ENCODE measurements around the gene EBLN2. TPM values are rescaled to one million over a fixed set of nuclear protein-coding genes. Genes with fewer than 3 reads are reported as not detected.

Gene EBLN2
- total and polyA plus RNA-seq, 5 donors from 2014 or later, result 0.80 to 20.8 (median 1.3) TPM

DNA sequence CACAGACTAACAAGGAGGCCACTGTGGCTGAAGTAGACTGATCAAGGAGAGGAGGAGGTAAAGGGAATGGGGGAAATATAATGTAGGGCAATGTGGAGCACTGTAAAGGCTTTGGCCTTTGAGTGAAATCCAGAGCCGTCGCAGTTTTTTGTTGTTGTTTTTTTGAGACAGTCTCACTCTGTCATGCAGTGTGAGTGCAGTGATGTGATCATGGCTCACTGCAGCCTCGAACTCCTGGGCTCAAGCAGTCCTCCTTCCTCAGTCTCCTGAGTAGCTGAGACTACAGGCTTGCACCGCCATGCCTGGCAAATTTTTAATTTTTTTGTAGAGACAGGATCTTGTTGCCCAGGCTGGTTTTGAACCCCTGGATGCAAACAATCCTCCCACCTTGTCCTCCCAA is 32.7 kb upstream of the EBLN2 start:
- no peaks in the 10 kb centered on the region for H3K36me3 ChIP-seq (ENCODE audit: control insufficient read depth, insufficient read depth, low read length)
- Mint-ChIP-seq H3K4me1 (peaks cover 57 to 89% (median 67%) of the 10 kb centered on the region in 4 donors), H3K9me3 (no peaks in the 10 kb centered on the region), H3K27me3 (no peaks in the 10 kb centered on the region), H3K36me3 (peaks cover 14% of the 10 kb centered on the region), H3K4me3 (peak overlapping the region in 2 of 4 donors; percentile 22 to 48), H3K27ac (peak overlapping the region in 1 of 3 donors; percentile 16)
- H3K9me3 ChIP-seq (ENCODE audit: control insufficient read depth in 2 of 2, low read length in 2 of 2), result no peaks in the 10 kb centered on the region
- peaks cover 37% of the 10 kb centered on the region for H3K4me1 ChIP-seq (ENCODE audit: control insufficient read depth, insufficient read depth, low read length, poor library complexity, severe bottlenecking)
- H3K4me3 ChIP-seq (ENCODE audit: low read depth, low read length), result no peak overlapping the region
- H3K27me3 ChIP-seq (ENCODE audit: control insufficient read depth, insufficient read depth, low read length), result no peaks in the 10 kb centered on the region
- no peak overlapping the region for H3K27ac ChIP-seq (ENCODE audit: insufficient read depth, low read length, poor library complexity, severe bottlenecking)
- no peak for ATAC-seq (ENCODE audit: low read depth in 2 of 2)
- DNase-seq, result no peak

DNA sequence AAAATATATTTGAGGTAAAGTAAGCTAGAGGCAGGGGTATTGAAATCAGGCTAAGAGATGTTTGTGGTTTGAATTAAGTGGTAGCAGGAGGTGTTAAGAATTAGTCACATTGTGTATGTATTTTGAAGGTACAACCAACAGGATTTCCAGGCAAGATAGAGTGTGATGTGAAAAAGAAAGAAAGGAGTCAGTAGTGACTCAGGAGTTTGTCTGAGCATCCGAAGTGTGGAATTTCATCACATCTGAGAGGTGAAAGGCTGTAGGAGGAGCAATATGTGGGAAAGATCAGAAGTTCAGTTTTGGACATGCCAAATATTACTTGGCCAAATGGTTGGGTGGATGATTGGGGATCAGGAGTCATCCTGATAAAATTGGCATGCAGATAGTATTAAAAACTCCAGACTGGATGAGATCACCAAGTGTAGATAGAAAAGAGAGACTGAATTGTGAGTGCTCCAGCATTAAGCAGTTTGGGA is 32.1 kb upstream of the EBLN2 start:
- Mint-ChIP-seq H3K36me3 (peaks cover 14% of the 10 kb centered on the region), H3K27ac (peak overlapping the region; percentile 16 to 83 (median 26)), H3K9me3 (no peaks in the 10 kb centered on the region), H3K4me1 (peaks cover 58 to 90% (median 70%) of the 10 kb centered on the region in 4 donors), H3K27me3 (no peaks in the 10 kb centered on the region), H3K4me3 (peak overlapping the region in 3 of 4 donors; percentile 4 to 48 (median 32))
- H3K36me3 ChIP-seq (ENCODE audit: control insufficient read depth, insufficient read depth, low read length), result no peaks in the 10 kb centered on the region
- peak; percentile 37 to 46 for ATAC-seq (ENCODE audit: low read depth in 2 of 2)
- DNase-seq, result peak in 1 of 3 donors; percentile 20
- H3K9me3 ChIP-seq (ENCODE audit: control insufficient read depth in 2 of 2, low read length in 2 of 2), result no peaks in the 10 kb centered on the region
- no peak overlapping the region for H3K4me3 ChIP-seq (ENCODE audit: low read depth, low read length)
- peaks cover 38% of the 10 kb centered on the region for H3K4me1 ChIP-seq (ENCODE audit: control insufficient read depth, insufficient read depth, low read length, poor library complexity, severe bottlenecking)
- H3K27ac ChIP-seq (ENCODE audit: insufficient read depth, low read length, poor library complexity, severe bottlenecking), result no peak overlapping the region
- no peaks in the 10 kb centered on the region for H3K27me3 ChIP-seq (ENCODE audit: control insufficient read depth, insufficient read depth, low read length)

DNA sequence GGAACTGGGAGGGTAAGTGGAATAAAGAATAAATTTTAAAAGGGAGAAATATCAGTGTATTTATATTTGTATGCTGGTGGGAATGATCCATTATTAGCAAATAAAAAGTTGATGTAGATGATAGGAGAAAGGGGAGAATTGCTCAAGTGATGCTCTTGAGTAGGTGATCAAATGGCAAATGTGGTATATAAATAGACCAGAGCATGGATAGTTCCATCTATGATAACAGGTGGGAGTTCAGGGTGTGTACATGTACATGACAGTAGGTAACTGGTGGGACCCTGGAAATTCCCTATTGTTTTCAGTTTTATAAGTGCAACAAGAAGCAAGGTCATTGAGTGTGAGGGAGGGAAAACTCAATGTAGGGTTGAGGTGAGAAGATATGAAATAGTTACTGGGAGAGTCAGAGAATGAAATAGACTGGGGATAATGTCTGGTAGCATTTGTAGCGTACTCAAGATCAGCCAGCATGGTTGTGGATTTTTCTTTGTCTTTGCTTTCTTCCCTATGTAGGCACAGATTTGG is 31.3 kb upstream of the EBLN2 start:
- no peak for DNase-seq
- Mint-ChIP-seq H3K27me3 (no peaks in the 10 kb centered on the region), H3K36me3 (peaks cover 14% of the 10 kb centered on the region), H3K9me3 (no peaks in the 10 kb centered on the region), H3K4me1 (peaks cover 56 to 91% (median 70%) of the 10 kb centered on the region in 4 donors), H3K4me3 (peak overlapping the region in 2 of 4 donors; percentile 36 to 48), H3K27ac (peak overlapping the region; percentile 16 to 89 (median 70))
- Histone ChIP-seq H3K9me3 (ENCODE audit: control insufficient read depth in 2 of 2, low read length in 2 of 2) (no peaks in the 10 kb centered on the region), H3K27ac (ENCODE audit: insufficient read depth, low read length, poor library complexity, severe bottlenecking) (no peak overlapping the region), H3K36me3 (ENCODE audit: control insufficient read depth, insufficient read depth, low read length) (no peaks in the 10 kb centered on the region), H3K27me3 (ENCODE audit: control insufficient read depth, insufficient read depth, low read length) (no peaks in the 10 kb centered on the region), H3K4me3 (ENCODE audit: low read depth, low read length) (no peak overlapping the region), H3K4me1 (ENCODE audit: control insufficient read depth, insufficient read depth, low read length, poor library complexity, severe bottlenecking) (peaks cover 33% of the 10 kb centered on the region)
- ATAC-seq (ENCODE audit: low read depth in 2 of 2), result no peak

DNA sequence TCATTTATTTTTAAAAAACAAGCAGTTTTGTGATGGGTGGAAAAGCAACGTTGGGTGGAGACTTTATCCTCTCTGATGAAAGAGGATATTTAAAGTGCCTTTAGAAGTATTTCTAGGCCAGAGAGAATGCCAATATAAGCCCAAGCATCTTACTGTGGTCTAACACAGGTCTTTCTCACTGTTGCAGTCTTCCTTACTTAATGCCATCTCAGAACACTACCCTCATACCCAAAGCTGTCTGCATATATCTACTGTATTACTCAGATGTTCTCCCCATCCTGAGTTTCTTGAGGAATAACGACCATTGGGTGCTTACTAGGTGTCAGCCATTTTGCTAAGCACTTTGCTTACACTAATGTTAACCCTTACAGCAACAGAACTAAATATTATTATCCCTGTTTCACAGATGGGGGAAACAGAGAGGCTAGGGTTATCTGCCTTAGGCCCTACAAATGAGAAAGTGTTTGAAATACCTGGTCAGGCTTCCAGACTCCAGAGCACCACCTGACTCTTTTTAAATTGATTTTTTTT is 29.8 kb upstream of the EBLN2 start:
- H3K9me3 Mint-ChIP-seq, result no peaks in the 10 kb centered on the region
- Histone ChIP-seq H3K27me3 (ENCODE audit: control insufficient read depth, insufficient read depth, low read length) (no peaks in the 10 kb centered on the region), H3K36me3 (ENCODE audit: control insufficient read depth, insufficient read depth, low read length) (no peaks in the 10 kb centered on the region), H3K27ac (ENCODE audit: insufficient read depth, low read length, poor library complexity, severe bottlenecking) (no peak overlapping the region), H3K4me3 (ENCODE audit: low read depth, low read length) (no peak overlapping the region), H3K9me3 (ENCODE audit: control insufficient read depth in 2 of 2, low read length in 2 of 2) (no peaks in the 10 kb centered on the region), H3K4me1 (ENCODE audit: control insufficient read depth, insufficient read depth, low read length, poor library complexity, severe bottlenecking) (peaks cover 36% of the 10 kb centered on the region)
- DNase-seq (no peak), ATAC-seq (ENCODE audit: low read depth in 2 of 2) (no peak)
- no peak overlapping the region for H3K4me3 Mint-ChIP-seq
- peaks cover 47 to 92% (median 68%) of the 10 kb centered on the region in 4 donors for H3K4me1 Mint-ChIP-seq
- peaks cover 14% of the 10 kb centered on the region for H3K36me3 Mint-ChIP-seq
- H3K27me3 Mint-ChIP-seq, result no peaks in the 10 kb centered on the region
- H3K27ac Mint-ChIP-seq, result no peak overlapping the region

DNA sequence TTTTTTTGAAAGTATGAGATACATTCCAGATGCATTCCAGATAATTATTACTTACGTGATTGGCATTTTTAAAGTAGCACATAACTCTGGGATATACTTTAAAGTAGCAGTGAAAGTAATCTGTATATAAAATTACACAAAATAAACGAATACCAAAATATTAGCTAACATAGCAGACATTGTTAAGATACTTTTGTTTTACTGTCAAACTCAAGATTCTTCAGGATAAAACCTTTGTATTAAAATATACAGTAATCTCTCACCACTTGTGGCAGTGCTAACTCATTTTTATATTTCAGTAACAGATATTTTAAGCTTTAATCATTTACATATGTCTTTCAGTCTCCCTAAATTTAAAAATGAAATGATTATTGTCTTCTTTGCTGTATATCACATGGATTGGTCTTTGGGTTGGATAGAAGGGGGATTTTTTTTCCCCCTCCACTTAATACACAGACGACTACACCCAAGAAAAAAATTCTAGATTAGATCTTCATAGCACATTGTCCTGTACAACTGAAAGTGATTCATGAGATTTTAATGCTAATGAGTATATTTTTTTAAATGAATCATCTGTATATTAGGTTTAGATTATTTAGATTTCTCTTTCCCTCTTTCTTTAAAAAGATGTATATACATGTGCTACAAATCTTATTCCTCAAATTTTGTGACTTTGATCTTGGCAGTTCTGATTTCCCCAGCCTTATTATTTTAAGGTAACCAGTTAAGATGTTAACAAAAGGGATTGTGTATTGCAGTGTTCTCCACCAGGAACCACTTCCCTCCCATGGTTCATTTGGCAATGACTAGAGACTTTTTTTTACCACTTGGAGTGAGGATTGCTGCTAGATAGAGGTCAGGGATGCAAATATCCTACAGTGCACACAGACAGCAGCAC is 24.5 kb upstream of the EBLN2 start:
- Histone ChIP-seq H3K4me1 (ENCODE audit: control insufficient read depth, insufficient read depth, low read length, poor library complexity, severe bottlenecking) (peaks cover 37% of the 10 kb centered on the region), H3K27me3 (ENCODE audit: control insufficient read depth, insufficient read depth, low read length) (no peaks in the 10 kb centered on the region), H3K4me3 (ENCODE audit: low read depth, low read length) (peak overlapping the region; percentile 39), H3K27ac (ENCODE audit: insufficient read depth, low read length, poor library complexity, severe bottlenecking) (no peak overlapping the region), H3K36me3 (ENCODE audit: control insufficient read depth, insufficient read depth, low read length) (no peaks in the 10 kb centered on the region), H3K9me3 (ENCODE audit: control insufficient read depth in 2 of 2, low read length in 2 of 2) (no peaks in the 10 kb centered on the region)
- Mint-ChIP-seq H3K4me3 (peak overlapping the region in 3 of 4 donors; percentile 1 to 60 (median 36)), H3K27ac (peak overlapping the region in 1 of 3 donors; percentile 79), H3K27me3 (no peaks in the 10 kb centered on the region), H3K4me1 (peaks cover 54 to 95% (median 66%) of the 10 kb centered on the region in 4 donors), H3K9me3 (peaks cover 0 to 2% (median 0%) of the 10 kb centered on the region in 7 donors), H3K36me3 (peaks cover 8% of the 10 kb centered on the region)
- DNase-seq (no peak), ATAC-seq (ENCODE audit: low read depth in 2 of 2) (no peak)

DNA sequence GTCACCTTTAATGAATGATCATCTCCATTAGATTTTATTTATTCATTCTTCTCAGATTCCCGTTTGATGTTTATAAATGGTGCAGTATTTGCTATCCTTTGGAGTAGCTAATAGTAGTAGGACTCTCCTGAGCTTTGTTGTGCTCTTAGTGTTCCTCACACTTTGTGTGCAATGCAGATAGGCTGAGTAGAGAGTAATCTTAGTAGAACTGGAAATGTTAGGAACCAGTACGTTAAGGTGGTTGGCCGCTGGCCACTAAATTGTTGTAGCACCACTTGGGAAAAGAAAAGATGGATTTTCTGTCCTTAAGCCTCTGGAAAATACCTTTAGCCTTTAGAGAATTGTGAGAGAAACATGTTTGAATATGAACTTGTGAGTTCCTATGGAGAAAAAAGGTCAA is 19.9 kb upstream of the EBLN2 start:
- no peaks in the 10 kb centered on the region for H3K36me3 ChIP-seq (ENCODE audit: control insufficient read depth, insufficient read depth, low read length)
- H3K4me3 Mint-ChIP-seq, result peak overlapping the region in 2 of 4 donors; percentile 59 to 68
- H3K4me1 ChIP-seq (ENCODE audit: control insufficient read depth, insufficient read depth, low read length, poor library complexity, severe bottlenecking), result peaks cover 51% of the 10 kb centered on the region
- H3K27ac Mint-ChIP-seq, result peak overlapping the region in 2 of 3 donors; percentile 54 to 55
- no peaks in the 10 kb centered on the region for H3K27me3 ChIP-seq (ENCODE audit: control insufficient read depth, insufficient read depth, low read length)
- no peak overlapping the region for H3K27ac ChIP-seq (ENCODE audit: insufficient read depth, low read length, poor library complexity, severe bottlenecking)
- H3K27me3 Mint-ChIP-seq, result no peaks in the 10 kb centered on the region
- no peak overlapping the region for H3K4me3 ChIP-seq (ENCODE audit: low read depth, low read length)
- H3K9me3 ChIP-seq (ENCODE audit: control insufficient read depth in 2 of 2, low read length in 2 of 2), result no peaks in the 10 kb centered on the region
- DNase-seq, result no peak
- peaks cover 9% of the 10 kb centered on the region for H3K36me3 Mint-ChIP-seq
- H3K9me3 Mint-ChIP-seq, result peaks cover 0 to 2% (median 0%) of the 10 kb centered on the region in 7 donors
- H3K4me1 Mint-ChIP-seq, result peaks cover 54 to 86% (median 60%) of the 10 kb centered on the region in 4 donors
- ATAC-seq (ENCODE audit: low read depth in 2 of 2), result no peak

DNA sequence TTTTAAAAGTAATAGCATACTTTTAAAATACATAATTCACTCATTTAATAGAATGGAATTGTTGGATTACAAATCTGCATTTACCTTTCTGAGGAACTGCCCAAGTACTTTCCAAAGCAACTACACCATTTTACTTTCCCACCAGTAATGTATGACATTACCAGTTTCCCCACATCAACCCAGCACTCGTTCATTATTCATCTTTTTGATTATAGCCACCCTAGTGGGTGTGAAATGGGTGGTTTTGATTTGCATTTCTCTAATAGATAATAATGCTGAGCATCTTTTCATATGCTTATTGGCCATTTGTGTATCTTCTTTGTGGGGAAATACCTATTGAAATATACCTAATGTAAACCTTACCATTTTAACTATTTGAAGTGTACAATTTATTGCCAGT is 18.0 kb upstream of the EBLN2 start:
- no peaks in the 10 kb centered on the region for H3K27me3 ChIP-seq (ENCODE audit: control insufficient read depth, insufficient read depth, low read length)
- Mint-ChIP-seq H3K27ac (peak overlapping the region in 1 of 3 donors; percentile 71), H3K36me3 (peaks cover 4% of the 10 kb centered on the region), H3K9me3 (peaks cover 0 to 2% (median 0%) of the 10 kb centered on the region in 7 donors), H3K27me3 (no peaks in the 10 kb centered on the region), H3K4me1 (peaks cover 44 to 72% (median 54%) of the 10 kb centered on the region in 4 donors), H3K4me3 (peak overlapping the region in 1 of 4 donors; percentile 37)
- ATAC-seq (ENCODE audit: low read depth in 2 of 2) (no peak), DNase-seq (no peak)
- no peaks in the 10 kb centered on the region for H3K9me3 ChIP-seq (ENCODE audit: control insufficient read depth in 2 of 2, low read length in 2 of 2)
- no peak overlapping the region for H3K4me3 ChIP-seq (ENCODE audit: low read depth, low read length)
- no peak overlapping the region for H3K27ac ChIP-seq (ENCODE audit: insufficient read depth, low read length, poor library complexity, severe bottlenecking)
- peaks cover 41% of the 10 kb centered on the region for H3K4me1 ChIP-seq (ENCODE audit: control insufficient read depth, insufficient read depth, low read length, poor library complexity, severe bottlenecking)
- H3K36me3 ChIP-seq (ENCODE audit: control insufficient read depth, insufficient read depth, low read length), result peaks cover 12% of the 10 kb centered on the region
